IPS-18a (cell line): ENCODE results near the gene FRG2B.
"Not testable (repeated sequence)": the region's sequence is repeated elsewhere in the genome, so short reads cannot be mapped to it uniquely, and the experiment has no call there.

Source experiments
- H3K27ac ChIP-seq: one replicate; pipeline ENCODE4 v1.5.1; 2013; ENCODE audit warnings: low read length
- H3K27me3 ChIP-seq: one replicate; pipeline ENCODE4 v1.6.1; 2013; ENCODE audit warnings: mild to moderate bottlenecking, low read length; ENCODE audit not compliant: control insufficient read depth, insufficient read depth
- H3K36me3 ChIP-seq: one replicate; pipeline ENCODE4 v1.6.1; 2013; ENCODE audit warnings: low read depth, low read length; ENCODE audit not compliant: control insufficient read depth
- H3K4me1 ChIP-seq: one replicate; pipeline ENCODE4 v1.6.1; 2013; ENCODE audit warnings: low read depth, low read length; ENCODE audit not compliant: control insufficient read depth
- H3K4me3 ChIP-seq: one replicate; pipeline ENCODE4 v1.5.1; 2013; ENCODE audit warnings: low read length
- H3K9ac ChIP-seq: one replicate; pipeline ENCODE4 v1.6.1; 2013; ENCODE audit warnings: mild to moderate bottlenecking, low read length, moderate library complexity
- H3K9me3 ChIP-seq: one replicate; pipeline ENCODE4 v1.6.1; 2013; ENCODE audit warnings: low read depth, low read length; ENCODE audit not compliant: control insufficient read depth

FRG2B gene

DNA sequence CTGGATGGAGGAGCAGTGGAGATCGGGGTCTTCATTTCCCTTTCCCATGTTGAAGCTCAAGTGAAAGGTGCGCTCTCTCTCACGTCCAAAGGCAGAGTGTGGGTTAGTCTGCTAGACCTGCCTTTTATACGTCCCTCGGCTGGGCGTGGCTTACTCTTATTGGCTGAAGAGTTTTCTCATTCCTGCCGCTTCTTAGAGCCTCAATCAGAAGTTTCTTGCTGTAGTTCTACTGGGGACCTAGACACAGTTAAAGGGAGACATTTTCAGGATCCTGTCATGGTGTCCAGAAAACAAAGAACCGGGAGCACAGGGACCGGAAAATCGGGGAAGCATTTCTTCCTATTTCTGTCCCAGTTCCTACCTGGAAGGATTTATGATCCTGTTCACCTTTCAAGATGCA is at the start of gene FRG2B:
TSS of gene FRG2B (minus strand) at position 101 of the 400 bp plus-strand sequence. CDS start at position 48, 53 bp downstream.
- not testable (repeated sequence) for H3K4me3 ChIP-seq, H3K9me3 ChIP-seq, H3K4me1 ChIP-seq, H3K9ac ChIP-seq, H3K27ac ChIP-seq, H3K27me3 ChIP-seq, H3K36me3 ChIP-seq

DNA sequence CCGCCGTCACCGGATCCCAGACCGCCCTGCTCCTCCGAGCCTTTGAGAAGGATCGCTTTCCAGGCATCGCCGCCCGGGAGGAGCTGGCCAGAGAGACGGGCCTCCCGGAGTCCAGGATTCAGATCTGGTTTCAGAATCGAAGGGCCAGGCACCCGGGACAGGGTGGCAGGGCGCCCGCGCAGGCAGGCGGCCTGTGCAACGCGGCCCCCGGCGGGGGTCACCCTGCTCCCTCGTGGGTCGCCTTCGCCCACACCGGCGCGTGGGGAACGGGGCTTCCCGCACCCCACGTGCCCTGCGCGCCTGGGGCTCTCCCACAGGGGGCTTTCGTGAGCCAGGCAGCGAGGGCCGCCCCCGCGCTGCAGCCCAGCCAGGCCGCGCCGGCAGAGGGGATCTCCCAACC is 40.9 kb upstream of the FRG2B start:
- not testable (repeated sequence) for H3K4me3 ChIP-seq, H3K4me1 ChIP-seq, H3K36me3 ChIP-seq, H3K27ac ChIP-seq, H3K9ac ChIP-seq, H3K27me3 ChIP-seq, H3K9me3 ChIP-seq

DNA sequence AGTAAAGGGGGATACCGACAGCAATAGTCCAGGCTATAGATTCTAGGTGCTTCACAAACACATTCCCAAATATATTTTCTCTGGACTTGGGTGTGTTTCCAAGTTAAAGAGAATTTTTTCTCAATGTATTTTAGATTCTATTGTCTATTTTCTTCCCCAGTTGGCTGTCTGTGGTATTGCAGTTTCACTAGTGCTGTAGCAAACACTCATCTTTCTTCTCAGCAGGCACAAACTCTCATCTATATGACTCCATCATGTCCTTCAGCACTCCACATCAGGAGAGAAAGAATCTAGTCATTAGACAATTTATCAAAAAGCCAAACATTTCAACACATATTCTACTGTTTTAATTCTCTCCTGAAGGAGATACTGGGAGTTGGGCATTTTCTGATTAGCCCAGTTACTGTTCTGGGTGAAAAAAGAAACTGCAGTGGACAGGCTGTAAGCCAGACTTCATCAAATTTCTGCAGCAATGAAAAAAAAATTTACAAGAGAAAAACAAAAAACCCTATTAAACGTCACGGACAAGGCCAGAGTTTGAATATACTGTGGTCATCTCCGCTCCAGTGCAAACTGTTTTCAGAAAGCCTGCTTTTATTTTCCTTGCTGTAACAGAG is 37.1 kb upstream of the FRG2B start:
- H3K27ac ChIP-seq, H3K4me1 ChIP-seq, H3K27me3 ChIP-seq, H3K9ac ChIP-seq, H3K9me3 ChIP-seq, H3K4me3 ChIP-seq, H3K36me3 ChIP-seq: not testable (repeated sequence)

DNA sequence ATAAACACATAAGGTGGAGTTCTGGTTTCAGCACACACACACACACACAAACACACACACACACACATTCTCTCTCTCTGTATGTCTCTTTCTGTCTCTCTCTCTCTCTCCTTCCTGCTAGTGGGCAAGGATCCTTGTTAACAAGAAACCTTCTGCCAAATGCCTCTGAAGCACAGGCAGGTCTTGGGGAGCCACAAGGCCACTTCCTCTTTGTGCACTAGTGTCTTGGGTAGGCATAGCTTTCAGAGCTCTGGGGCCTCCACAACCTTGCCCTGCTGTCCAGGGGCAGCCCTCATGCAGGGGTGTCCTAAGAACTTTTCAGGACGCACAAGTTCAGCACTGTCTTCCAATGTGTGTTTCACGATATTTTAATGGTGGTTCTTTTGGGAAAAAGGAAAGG is 34.5 kb upstream of the FRG2B start:
- not testable (repeated sequence) for H3K27me3 ChIP-seq, H3K4me1 ChIP-seq, H3K36me3 ChIP-seq, H3K9me3 ChIP-seq, H3K27ac ChIP-seq, H3K9ac ChIP-seq, H3K4me3 ChIP-seq

DNA sequence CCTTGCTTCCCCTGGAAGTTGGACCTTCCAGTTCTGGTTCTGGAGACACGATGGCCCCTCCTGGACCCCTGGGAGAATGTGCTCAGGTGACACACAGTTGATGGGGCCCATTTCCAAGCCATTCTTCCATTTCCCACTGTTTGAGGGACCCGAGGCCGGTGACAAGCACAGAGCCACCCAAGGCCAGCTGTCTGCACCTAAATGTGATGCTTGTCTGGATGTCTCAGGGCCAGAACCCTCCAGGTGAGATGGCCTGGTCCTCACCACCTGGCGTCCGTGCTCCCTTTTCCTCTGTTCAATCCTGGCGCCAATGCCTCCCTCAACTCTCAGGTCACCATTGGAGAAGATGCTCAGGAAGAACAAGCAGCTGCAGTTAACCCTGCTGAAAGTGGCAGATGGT is 33.9 kb upstream of the FRG2B start:
- H3K9me3 ChIP-seq, H3K9ac ChIP-seq, H3K4me3 ChIP-seq, H3K27me3 ChIP-seq, H3K36me3 ChIP-seq, H3K27ac ChIP-seq, H3K4me1 ChIP-seq: not testable (repeated sequence)

DNA sequence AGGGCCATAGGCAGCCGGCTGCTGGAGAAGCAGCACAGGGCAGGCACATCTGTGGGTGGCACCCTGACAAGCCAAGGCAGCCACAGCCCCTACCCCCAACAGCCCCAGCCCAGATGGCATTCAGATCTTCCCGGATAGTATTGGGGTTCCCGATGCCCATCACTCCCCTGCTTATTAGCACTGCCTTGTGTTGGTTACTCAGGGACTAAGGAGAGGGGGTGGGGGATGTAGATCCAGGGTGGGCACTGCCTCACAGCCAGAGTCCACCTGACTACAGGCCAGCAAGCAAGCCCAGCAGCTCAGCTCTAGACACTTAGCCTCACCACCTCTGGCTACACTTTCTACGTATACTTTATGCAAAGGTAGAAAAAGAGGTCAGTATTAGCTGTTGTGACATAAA is 30.7 kb upstream of the FRG2B start:
- H3K36me3 ChIP-seq, H3K9me3 ChIP-seq: not testable (repeated sequence)

DNA sequence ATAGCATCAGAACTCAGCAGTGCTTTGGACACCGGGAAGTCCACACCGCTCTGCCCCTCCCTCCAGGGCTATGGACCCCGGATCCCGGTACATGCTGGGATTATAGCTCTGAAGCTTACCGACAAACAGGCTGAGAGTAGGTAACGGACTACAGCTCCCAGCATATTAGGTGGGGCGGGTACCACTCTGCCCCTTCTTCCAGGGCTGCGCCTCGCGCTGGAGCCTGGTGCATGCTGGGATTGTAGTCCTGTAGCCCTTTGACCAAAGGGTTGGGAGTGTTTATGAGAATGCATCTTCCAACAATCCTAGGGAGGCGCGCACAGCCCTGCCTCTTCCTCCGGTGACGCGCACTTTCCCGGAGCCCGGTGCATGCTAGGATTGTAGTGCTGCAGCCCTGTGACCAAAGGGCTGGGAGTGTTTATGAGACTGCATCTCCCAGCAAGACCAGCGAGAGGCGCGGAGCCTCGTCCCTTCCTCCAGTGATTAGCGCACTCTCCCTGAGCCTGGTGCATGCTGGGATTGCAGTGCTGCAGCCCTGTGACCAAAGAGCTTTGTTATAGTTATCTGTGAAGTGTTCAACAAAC is 22.4 kb upstream of the FRG2B start:
- H3K27ac ChIP-seq, H3K4me1 ChIP-seq, H3K9me3 ChIP-seq, H3K27me3 ChIP-seq, H3K4me3 ChIP-seq, H3K9ac ChIP-seq, H3K36me3 ChIP-seq: not testable (repeated sequence)

More for the DNA sequence above, 30.7 kb upstream of the FRG2B start:
- not testable (repeated sequence) for H3K4me1 ChIP-seq, H3K27me3 ChIP-seq, H3K4me3 ChIP-seq, H3K9ac ChIP-seq, H3K27ac ChIP-seq

DNA sequence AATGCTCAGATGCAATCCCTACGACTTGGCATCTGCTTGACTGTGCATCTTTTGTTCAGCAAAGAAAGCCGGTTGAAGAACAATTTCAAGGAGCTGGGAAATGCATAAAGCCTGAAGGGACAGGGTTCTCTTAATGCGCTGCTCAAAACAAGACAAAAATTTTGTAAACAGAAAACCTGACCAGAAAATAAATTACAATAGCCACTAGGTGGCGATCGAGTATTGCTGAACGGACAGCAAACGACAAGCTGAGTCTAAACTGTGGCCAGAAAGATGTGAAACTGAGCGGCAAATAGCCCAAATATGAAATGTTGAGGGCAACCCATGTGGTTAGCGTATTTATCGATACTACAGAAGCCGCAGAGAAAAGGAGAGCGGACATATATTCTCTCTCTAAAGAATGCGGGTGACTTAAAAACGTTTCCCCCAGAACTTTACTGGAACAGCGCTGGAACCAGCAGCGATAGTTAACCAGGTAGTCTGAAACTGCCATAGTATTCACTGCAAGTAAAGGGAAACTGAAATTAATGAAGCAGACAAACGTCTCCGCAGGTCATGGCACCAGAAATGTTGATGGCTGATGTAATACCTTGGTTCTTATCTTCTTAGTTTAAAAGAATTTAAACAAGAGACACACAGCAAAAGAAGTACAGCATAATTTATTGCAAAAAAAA is 20.6 kb upstream of the FRG2B start:
- H3K27me3 ChIP-seq, H3K9me3 ChIP-seq, H3K36me3 ChIP-seq, H3K9ac ChIP-seq, H3K4me3 ChIP-seq, H3K4me1 ChIP-seq, H3K27ac ChIP-seq: not testable (repeated sequence)

DNA sequence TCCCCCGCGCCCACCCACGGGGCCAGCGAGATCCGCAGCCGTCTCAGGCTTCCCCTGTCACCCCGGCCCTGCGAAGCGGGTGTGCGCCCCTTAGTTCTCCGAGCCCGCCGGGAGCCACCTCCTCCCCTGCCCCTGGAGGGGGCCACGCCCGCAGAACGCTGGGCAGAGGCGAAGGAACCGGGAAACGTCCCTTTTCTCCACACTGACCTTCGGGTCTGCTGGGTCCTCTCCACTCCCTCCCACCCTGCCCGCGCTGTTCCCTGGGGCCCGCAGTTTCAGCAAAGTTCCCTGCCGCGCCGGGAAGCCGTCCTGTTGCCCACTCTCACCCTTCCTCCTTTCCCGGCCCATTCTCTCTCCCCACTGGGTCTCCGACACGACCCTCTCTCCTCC is 11.2 kb upstream of the FRG2B start:
- H3K27ac ChIP-seq, H3K36me3 ChIP-seq, H3K9me3 ChIP-seq, H3K4me1 ChIP-seq, H3K27me3 ChIP-seq, H3K4me3 ChIP-seq, H3K9ac ChIP-seq: not testable (repeated sequence)

DNA sequence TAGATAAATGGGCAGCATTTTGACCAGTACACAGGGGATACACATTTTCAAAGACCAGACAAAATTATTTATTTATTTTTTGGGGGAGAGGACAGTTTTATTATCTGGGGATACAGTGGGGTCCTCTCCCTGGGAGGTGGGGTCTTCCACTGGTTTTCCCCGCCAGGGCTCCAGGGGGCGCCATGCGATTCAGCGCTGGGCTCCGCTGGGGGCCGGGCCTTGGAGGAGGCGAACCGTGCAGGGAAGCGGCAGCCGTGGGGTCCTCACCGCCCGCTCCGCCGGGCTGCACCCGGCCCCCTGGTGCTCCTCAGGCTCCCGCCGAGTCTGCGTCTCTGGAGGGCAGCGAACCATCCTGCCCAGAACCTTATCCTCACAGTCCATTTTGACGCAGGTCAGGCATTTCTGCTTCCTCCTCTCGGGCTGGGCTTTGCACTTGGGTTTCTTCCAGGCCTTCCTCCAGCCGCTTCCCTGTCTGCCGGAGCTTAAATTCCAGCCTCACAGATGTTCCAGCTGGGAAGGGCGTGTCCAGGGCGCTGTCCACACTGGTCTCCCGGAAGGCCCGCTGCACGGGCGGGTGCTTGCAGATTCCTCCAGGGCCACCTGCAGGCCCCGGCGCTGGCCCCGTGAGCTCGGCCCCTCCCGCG is 10.7 kb upstream of the FRG2B start:
- not testable (repeated sequence) for H3K4me3 ChIP-seq

DNA sequence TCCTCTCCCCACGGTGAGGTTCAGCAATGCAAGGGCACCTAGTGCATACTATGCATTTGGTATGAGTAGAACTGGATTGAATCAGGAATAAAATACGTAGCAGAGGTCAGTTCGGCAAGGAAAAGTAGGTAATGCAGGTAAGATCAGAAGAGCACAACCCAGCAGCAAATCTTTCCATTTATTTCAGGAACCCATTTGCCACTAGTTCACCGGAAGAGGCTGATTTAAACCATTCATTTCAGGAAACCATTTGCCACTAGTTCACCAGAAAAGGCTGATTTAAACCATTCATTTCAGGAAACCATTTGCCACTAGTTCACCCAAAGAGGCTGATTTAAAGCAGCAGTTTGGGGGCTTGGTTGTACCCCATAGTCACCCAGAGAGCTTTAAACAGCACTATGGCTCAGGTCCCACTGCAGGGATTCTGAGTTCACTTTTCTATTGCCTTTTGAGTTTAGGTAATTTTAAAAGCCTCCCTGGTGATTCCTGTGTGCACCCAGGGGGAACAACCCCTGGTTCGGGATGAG is 4.2 kb upstream of the FRG2B start:
- not testable (repeated sequence) for H3K9ac ChIP-seq, H3K27me3 ChIP-seq, H3K36me3 ChIP-seq, H3K4me1 ChIP-seq, H3K27ac ChIP-seq, H3K9me3 ChIP-seq, H3K4me3 ChIP-seq

More for the DNA sequence above, 10.7 kb upstream of the FRG2B start:
- not testable (repeated sequence) for H3K36me3 ChIP-seq, H3K4me1 ChIP-seq, H3K27ac ChIP-seq, H3K9me3 ChIP-seq, H3K27me3 ChIP-seq, H3K9ac ChIP-seq

DNA sequence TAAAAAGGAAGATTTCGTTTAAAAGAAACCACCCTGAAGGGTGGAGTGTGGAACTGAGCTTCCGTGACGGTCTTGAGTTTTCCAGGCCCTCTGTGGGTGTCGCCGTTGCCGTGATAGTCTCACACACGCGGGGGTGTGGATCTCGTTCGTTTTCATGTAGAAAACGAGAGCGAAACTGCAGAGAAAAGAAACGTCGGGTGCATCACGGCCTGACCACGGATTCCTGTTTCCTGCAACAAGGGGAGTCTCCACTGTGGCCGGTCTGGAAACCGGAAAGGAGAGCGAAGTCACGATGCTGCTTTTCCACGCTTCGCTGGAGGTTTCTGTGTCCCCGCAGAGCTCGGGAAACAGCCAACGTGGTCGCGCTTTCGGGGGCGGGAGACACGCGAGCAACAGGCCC is 4.1 kb downstream of the FRG2B start:
- peaks cover 40% of the 10 kb centered on the region for H3K9me3 ChIP-seq
- H3K36me3 ChIP-seq, H3K4me3 ChIP-seq, H3K9ac ChIP-seq, H3K27me3 ChIP-seq, H3K4me1 ChIP-seq, H3K27ac ChIP-seq: not testable (repeated sequence)
